ENCODE results near the gene CCDC91. TPM values are rescaled to one million over a fixed set of nuclear protein-coding genes. Genes with fewer than 3 reads are reported as not detected.
"Not testable (repeated sequence)": the region's sequence is repeated elsewhere in the genome, so short reads cannot be mapped to it uniquely, and the experiment has no call there.

Gene CCDC91
- total RNA-seq, 6 experiments from 2014 or later = 10.0 to 21.5 (median 13.9) TPM

DNA sequence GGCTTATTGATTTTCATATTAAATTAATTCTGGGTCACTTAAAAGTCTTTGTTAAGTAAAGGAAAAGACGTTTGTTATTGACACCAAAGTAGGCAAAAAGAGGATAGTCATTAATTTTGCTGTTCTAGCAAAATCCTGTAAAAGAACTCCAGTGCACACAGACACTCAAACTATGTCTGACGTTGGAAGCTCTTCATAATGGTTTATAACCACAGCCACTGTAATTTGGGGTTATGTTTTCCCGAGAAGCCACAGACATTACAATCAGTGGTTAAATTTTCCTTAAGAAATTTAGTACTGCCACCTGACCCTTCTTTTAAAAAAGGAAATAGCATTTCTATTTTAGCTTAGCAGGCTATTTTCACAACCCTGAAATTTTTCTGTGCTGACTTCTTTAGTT is 267.5 kb downstream of the CCDC91 start:
- ATAC-seq = no peak
- Histone ChIP-seq H3K36me3 (no peaks in the 10 kb centered on the region), H3K4me1 (no peaks in the 10 kb centered on the region), H3K27ac (no peak overlapping the region), H3K9me3 (no peaks in the 10 kb centered on the region), H3K27me3 (no peaks in the 10 kb centered on the region), H3K4me3 (no peak overlapping the region)
- DNase-seq = no peak
- no peak for TF ChIP-seq POLR2A (IDR thresholded peaks at IDR 0.05)
- TF ChIP-seq, protein P1, sequence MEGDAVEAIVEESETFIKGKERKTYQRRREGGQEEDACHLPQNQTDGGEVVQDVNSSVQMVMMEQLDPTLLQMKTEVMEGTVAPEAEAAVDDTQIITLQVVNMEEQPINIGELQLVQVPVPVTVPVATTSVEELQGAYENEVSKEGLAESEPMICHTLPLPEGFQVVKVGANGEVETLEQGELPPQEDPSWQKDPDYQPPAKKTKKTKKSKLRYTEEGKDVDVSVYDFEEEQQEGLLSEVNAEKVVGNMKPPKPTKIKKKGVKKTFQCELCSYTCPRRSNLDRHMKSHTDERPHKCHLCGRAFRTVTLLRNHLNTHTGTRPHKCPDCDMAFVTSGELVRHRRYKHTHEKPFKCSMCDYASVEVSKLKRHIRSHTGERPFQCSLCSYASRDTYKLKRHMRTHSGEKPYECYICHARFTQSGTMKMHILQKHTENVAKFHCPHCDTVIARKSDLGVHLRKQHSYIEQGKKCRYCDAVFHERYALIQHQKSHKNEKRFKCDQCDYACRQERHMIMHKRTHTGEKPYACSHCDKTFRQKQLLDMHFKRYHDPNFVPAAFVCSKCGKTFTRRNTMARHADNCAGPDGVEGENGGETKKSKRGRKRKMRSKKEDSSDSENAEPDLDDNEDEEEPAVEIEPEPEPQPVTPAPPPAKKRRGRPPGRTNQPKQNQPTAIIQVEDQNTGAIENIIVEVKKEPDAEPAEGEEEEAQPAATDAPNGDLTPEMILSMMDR (IDR thresholded peaks at IDR 0.05) = no peak
- intact Hi-C loops (cut with DNase I) = no loop called here
- 74% methylated on average over 3 of the region's 3 CpGs for WGBS (ENCODE audit: insufficient coverage, low coverage, low lambda C conversion rate, missing lambda C conversion rate)

DNA sequence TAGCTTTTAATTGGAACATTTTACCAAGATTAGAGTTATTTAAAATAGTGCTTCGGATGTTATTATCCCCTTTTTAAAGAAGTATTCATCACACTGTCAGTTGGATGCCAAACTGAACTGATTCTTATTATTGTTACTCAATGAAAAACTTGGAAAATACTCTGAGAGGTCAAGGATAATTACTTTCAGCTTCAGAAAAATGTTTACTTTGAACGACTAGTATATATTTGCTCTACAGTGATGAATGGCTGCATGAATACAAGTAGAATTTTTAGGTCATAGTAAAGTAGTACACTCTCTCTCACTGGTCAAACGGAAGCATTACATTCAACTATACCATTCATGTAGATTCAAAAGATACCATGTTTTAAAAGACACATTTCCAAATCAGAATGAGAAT is 269.2 kb downstream of the CCDC91 start:
- no peak overlapping the region for H3K4me3 ChIP-seq
- ATAC-seq = no peak
- H3K9me3 ChIP-seq = no peaks in the 10 kb centered on the region
- H3K36me3 ChIP-seq = no peaks in the 10 kb centered on the region
- no peaks in the 10 kb centered on the region for H3K27me3 ChIP-seq
- no peak for DNase-seq
- H3K4me1 ChIP-seq = no peaks in the 10 kb centered on the region
- intact Hi-C loops (cut with DNase I) = no loop called here
- 66% methylated on average over 3 of the region's 3 CpGs for WGBS (ENCODE audit: insufficient coverage, low coverage, low lambda C conversion rate, missing lambda C conversion rate)
- no peak for TF ChIP-seq POLR2A (IDR thresholded peaks at IDR 0.05)
- TF ChIP-seq, protein P1 (IDR thresholded peaks at IDR 0.05) = no peak
- no peak overlapping the region for H3K27ac ChIP-seq

DNA sequence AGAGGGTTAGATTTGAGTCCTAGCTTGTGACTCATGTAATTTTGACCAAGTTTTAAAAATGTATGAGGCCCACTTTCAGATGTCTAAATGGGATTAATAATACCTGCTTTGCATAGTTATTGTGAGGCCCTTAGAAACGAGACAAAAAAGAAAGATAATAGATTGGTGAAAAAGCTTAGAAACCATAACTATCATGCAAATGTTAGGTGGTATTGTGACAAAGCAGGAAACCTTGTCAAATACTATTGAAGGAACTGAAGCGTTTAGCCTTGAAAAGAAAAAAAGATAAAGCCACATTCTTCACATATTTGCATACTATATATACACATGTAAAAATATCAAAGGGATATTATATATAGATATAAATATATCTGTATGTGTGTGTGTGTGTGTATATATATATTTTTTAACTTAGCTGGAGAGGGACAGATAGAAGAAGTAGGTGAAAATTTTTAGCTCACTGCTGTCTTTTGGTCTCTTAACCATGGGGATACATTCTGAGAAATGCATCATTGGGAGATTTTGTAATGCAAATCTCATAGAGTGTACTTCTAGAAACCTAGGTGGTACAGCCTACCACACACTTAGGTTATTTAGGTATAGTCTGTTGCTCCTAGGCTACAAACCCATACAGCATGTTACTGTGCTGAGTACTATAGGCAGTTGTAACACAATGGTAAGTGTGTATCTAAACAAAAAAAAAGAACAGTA is 270.3 kb downstream of the CCDC91 start:
- H3K27me3 ChIP-seq = no peaks in the 10 kb centered on the region
- ATAC-seq = no peak
- H3K27ac ChIP-seq = no peak overlapping the region
- intact Hi-C loops (cut with DNase I) = no loop called here
- DNase-seq = no peak
- no peaks in the 10 kb centered on the region for H3K9me3 ChIP-seq
- TF ChIP-seq POLR2A (IDR thresholded peaks at IDR 0.05) = no peak
- no peaks in the 10 kb centered on the region for H3K36me3 ChIP-seq
- H3K4me1 ChIP-seq = no peaks in the 10 kb centered on the region
- H3K4me3 ChIP-seq = no peak overlapping the region
- 72% methylated on average over 2 of the region's 2 CpGs for WGBS (ENCODE audit: insufficient coverage, low coverage, low lambda C conversion rate, missing lambda C conversion rate)

DNA sequence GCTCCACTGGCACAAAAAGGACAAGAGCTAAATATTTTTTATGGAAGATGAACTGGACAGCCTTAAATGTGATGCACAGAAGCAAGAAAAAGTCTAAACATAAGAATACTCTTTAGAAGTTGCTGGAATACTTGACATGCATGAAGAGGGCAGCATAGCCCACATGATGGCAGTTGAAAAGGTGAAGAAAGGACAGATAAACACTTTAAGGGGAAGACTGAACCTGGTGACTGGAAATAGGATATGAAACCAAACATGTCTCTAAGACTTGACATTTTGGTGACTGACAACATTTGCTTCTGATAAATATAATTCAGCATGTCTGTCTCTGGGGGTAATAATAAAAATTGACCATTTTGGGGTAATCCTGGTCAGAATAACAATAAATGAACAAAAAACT is 273.1 kb downstream of the CCDC91 start:
- Histone ChIP-seq H3K36me3 (no peaks in the 10 kb centered on the region), H3K27me3 (no peaks in the 10 kb centered on the region), H3K27ac (no peak overlapping the region), H3K4me1 (no peaks in the 10 kb centered on the region), H3K4me3 (no peak overlapping the region), H3K9me3 (no peaks in the 10 kb centered on the region)
- no peak for ATAC-seq
- DNase-seq = no peak
- TF ChIP-seq POLR2A (IDR thresholded peaks at IDR 0.05) = no peak
- TF ChIP-seq, protein P1 (IDR thresholded peaks at IDR 0.05) = no peak
- intact Hi-C loops (cut with DNase I) = no loop called here

DNA sequence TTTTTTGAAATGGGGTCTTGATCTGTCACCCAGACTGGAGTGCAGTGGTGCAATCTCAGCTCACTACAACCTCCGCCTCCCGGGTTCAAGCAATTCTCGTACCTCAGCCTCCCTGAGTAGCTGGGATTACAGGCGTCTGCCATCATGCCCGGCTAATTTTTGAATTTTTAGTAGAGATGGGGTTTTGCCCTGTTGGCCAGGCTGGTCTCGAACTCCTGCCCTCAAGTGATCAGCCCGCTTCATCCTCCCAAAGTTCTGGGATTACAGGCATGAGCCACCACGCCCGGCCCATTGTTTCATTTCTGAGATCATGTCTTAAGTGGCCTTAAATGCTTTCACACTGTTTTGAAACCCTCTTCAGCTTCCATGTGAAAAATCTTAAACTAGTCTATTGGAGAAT is 281.5 kb downstream of the CCDC91 start:
- H3K9me3 ChIP-seq; H3K27me3 ChIP-seq; H3K4me3 ChIP-seq; intact Hi-C loops (cut with DNase I); ATAC-seq; H3K36me3 ChIP-seq; H3K4me1 ChIP-seq; DNase-seq; H3K27ac ChIP-seq: not testable (repeated sequence)
- 96% methylated on average over 8 of the region's 9 CpGs for WGBS (ENCODE audit: insufficient coverage, low coverage, low lambda C conversion rate, missing lambda C conversion rate)

DNA sequence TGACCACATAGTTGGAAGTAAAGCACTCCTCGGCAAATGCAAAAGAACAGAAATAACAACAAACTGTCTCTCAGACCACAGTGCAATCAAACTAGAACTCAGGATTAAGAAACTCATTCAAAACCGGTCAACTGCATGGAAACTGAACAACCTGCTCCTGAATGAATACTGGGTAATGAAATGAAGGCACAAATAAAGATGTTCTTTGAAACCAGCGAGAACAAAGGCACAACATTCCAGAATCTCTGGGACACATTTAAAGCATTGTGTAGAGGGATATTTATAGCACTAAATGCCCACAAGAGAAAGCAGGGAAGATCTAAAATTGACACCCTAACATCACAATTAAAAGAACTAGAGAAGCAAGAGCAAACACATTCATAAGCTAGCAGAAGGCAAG is 285.9 kb downstream of the CCDC91 start:
- H3K36me3 ChIP-seq; DNase-seq; H3K27ac ChIP-seq; H3K27me3 ChIP-seq; intact Hi-C loops (cut with DNase I); H3K4me3 ChIP-seq; H3K9me3 ChIP-seq; ATAC-seq; H3K4me1 ChIP-seq: not testable (repeated sequence)
- WGBS (ENCODE audit: insufficient coverage, low coverage, low lambda C conversion rate, missing lambda C conversion rate) = 100% methylated on average over 3 of the region's 3 CpGs

DNA sequence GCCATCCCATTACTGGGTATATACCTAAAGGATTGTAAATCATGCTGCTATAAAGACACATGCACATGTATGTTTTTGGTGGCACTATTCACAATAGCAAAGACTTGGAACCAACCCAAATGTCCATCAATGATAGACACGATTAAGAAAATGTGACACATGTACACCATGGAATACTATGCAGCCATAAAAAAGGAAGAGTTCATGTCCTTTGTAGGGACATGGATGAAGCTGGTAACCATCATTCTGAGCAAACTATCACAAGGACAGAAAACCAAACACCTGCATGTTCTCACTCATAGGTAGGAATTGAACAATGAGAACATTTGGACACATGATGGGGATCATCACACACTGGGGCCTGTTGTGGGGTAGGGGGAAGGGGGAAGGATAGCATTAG is 288.8 kb downstream of the CCDC91 start:
- H3K4me1 ChIP-seq; ATAC-seq; DNase-seq; H3K4me3 ChIP-seq; H3K27me3 ChIP-seq; intact Hi-C loops (cut with DNase I); H3K36me3 ChIP-seq; H3K27ac ChIP-seq; H3K9me3 ChIP-seq: not testable (repeated sequence)
- WGBS (ENCODE audit: insufficient coverage, low coverage, low lambda C conversion rate, missing lambda C conversion rate) = 95% methylated on average over 1 of the region's 1 CpG
